Lower leg skin (tissue), 3 donors: ENCODE results near the gene ADIPOQ.

Source experiments
- POLR2A ChIP-seq, 2 donors: fragments of 450-650 bp; IDR thresholded peaks; one replicate each; pipeline ENCODE4 v1.6.1; 2016 to 2017; ENCODE audit warnings: antibody characterized with exemption in 2 of 2, mild to moderate bottlenecking in 1 of 2, moderate library complexity in 1 of 2
- TF ChIP-seq, protein P1 (sequence below), 3 donors: fragments of 450-650 bp; IDR thresholded peaks; one replicate each; pipeline ENCODE4 v1.5.1; 2016; ENCODE audit warnings: antibody characterized with exemption in 3 of 3, mild to moderate bottlenecking in 3 of 3, moderate library complexity in 2 of 3

DNA sequence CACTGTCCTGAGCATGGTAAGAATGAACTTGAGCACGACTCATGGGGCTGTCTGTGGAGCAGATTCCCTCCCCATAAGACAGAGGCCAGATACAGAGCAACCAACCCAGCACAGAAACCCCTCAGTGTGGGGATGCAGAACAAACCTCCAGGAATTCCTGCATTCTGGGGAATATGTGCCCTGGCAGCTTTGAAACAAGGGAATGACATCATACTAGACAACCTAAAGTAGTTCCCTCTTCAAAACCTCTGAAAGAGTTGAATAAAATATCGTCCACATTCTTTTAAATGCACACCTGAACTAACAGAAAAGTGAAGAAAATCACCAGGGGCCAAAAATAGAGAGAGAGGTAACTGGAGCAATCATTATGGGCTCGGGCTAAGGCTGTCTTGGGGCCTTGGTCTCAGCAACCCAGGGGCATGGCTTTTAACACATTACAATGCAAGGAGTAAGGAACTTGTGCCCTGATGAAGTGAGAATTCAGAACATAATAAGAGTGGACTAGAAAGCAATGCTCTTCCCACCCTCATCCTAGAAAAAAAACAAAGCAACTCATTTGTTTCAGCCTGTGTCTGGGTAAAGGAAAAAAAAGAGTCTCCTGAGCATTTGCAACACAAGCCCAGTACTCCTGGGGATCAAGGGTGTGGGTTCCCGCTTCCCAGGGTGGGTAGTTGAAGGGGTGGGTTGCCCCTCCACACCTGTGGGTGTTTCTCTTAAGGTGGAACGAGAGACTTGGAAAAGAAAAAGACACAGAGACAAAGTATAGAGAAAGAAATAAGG is 43.9 kb downstream of the ADIPOQ start:
- TF ChIP-seq, protein P1, sequence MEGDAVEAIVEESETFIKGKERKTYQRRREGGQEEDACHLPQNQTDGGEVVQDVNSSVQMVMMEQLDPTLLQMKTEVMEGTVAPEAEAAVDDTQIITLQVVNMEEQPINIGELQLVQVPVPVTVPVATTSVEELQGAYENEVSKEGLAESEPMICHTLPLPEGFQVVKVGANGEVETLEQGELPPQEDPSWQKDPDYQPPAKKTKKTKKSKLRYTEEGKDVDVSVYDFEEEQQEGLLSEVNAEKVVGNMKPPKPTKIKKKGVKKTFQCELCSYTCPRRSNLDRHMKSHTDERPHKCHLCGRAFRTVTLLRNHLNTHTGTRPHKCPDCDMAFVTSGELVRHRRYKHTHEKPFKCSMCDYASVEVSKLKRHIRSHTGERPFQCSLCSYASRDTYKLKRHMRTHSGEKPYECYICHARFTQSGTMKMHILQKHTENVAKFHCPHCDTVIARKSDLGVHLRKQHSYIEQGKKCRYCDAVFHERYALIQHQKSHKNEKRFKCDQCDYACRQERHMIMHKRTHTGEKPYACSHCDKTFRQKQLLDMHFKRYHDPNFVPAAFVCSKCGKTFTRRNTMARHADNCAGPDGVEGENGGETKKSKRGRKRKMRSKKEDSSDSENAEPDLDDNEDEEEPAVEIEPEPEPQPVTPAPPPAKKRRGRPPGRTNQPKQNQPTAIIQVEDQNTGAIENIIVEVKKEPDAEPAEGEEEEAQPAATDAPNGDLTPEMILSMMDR (IDR thresholded peaks at IDR 0.05), result no peak
- TF ChIP-seq POLR2A (IDR thresholded peaks at IDR 0.05), result no peak
